Kidney glomerular epithelial cell (primary cell): ENCODE data around the gene PNMA6E.

Experiments
- DNase-seq: peaks from one replicate; lab custom pipeline; 2025; lab: John Stamatoyannopoulos, UW

Gene PNMA6E

DNA sequence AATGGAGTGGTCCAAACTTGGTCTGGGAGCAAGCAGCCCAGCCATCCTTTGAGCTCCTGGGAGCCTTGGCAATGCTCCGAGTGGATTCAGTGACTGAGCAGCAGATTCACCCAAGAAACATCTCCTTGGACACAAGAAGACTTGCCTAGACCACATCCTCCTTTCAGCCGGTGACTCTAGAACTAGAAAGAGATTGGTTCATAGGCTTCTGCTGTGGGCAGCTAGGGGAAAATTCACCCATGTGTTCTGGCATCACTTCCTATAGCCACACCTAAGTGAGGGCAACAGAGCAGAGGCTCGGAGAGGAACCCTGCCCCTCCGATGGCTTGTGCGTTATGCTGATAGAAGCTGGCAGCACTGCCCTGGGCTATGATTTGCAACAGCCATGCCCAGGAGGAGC lies 51.2 kb downstream of the PNMA6E start:
- DNase-seq, result no peak

DNA sequence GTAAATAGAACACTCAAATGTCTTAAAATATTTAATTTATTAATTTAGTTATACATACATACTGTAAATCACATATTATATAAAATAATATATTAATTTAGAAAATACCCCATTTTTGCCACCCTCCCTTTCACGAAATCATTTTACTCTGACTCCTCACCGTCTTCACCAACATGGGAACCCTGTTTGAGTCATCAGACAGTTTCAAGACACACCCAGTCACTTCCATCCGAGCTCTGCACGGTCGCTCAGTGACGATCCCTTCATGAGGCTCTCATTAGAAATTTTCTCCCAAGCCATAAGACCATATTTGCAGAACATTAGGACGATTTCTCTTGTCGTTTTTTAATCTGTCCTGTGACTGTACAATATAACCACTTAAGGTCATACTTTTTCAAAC lies 52.7 kb downstream of the PNMA6E start:
- no peak for DNase-seq

DNA sequence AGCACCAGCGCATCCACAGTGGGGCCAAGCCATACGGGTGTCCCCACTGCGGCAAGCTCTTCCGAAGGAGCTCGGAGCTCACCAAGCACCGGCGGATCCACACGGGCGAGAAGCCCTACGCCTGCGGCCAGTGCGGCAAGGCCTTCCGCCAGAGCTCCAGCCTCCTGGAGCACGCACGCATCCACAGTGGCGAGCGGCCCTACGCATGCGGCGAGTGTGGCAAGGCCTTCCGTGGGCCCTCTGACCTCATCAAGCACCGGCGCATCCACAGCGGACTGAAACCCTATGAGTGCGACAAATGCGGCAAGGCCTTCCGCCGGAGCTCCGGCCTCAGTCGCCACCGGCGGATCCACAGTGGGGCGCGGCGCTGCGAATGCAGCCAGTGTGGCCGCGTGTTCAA lies 53.6 kb downstream of the PNMA6E start:
- DNase-seq, result no peak
